Nephron (organoid): ENCODE data around the gene NOSTRIN.

Source experiments
- H3K27ac Mint-ChIP-seq, 3 experiments: 2 replicates each; pipeline ENCODE4 v1.8.0; 2020; ENCODE audit warnings: mixed read lengths in 3 of 3, mild to moderate bottlenecking in 2 of 3, moderate library complexity in 1 of 3
- H3K27me3 Mint-ChIP-seq: 2 replicates; pipeline ENCODE4 v1.8.0; 2021; ENCODE audit warnings: low read depth, mild to moderate bottlenecking, moderate library complexity, mixed read lengths
- H3K36me3 Mint-ChIP-seq: 2 replicates; pipeline ENCODE4 v1.8.0; 2020; ENCODE audit warnings: low read depth, mixed read lengths
- H3K4me1 Mint-ChIP-seq: 2 replicates; pipeline ENCODE4 v1.8.0; 2020; ENCODE audit warnings: mixed read lengths
- H3K4me3 Mint-ChIP-seq, 3 experiments: 2 replicates each; pipeline ENCODE4 v1.8.0; 2020; ENCODE audit warnings: mild to moderate bottlenecking in 3 of 3, mixed read lengths in 3 of 3, moderate library complexity in 2 of 3
- H3K9me3 Mint-ChIP-seq: 2 replicates; pipeline ENCODE4 v1.8.0; 2020; ENCODE audit warnings: mixed read lengths
- TF ChIP-seq, protein P1 (sequence below), 3 experiments: fragments of 200-600 bp; sonication (generic); IDR thresholded peaks; one replicate each; pipeline ENCODE4 v1.5.0; 2021; ENCODE audit warnings: antibody characterized with exemption in 3 of 3; ENCODE audit not compliant: unreplicated experiment in 3 of 3

NOSTRIN gene, protein sequence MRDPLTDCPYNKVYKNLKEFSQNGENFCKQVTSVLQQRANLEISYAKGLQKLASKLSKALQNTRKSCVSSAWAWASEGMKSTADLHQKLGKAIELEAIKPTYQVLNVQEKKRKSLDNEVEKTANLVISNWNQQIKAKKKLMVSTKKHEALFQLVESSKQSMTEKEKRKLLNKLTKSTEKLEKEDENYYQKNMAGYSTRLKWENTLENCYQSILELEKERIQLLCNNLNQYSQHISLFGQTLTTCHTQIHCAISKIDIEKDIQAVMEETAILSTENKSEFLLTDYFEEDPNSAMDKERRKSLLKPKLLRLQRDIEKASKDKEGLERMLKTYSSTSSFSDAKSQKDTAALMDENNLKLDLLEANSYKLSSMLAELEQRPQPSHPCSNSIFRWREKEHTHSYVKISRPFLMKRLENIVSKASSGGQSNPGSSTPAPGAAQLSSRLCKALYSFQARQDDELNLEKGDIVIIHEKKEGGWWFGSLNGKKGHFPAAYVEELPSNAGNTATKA

DNA sequence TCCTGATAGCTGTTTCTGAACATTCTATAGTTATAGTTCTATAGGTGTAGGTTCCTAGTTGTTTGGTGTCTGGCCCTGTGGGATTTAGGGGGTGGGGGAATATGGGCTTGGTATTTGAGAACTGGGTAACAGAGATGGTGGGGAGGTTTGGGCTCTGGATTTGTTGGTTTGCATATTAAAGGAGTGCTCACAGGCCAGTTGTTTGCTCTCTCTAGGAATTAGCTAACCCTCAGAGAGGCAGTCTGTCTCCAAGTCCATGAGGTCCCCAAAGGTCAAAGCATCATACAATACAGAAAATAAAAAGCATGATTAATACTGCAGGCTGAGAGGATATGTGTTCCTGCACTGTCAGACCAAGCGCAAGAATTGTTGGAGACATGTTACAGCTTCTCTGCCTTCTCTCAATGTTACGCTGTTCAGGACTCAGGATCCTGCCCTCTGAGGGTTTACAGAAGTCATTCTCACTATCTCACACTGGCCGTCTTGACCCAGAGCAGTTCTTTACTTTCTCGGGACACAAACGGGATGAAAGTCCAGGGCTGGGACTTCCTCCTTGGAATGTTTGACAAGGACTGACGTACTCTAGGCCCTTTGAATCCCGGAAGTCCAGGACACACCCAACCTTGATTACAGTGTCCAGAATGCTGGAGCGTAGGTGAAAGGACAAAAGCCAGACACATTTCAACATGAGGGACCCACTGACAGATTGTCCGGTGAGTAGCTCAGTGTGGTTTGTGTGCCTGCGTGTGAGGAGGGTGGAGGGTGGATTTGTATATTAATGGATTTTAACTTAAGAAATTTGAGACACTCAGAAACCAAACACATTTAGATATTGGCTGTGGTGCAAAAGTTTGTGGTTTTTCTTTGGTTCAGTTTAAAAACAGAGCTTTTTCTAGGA is at the start of gene NOSTRIN:
Gene NOSTRIN, plus strand, starts transcription at position 677 of the 898 bp plus-strand sequence. Its CDS starts 10 bp downstream, at position 687.
- Mint-ChIP-seq H3K27ac (peak within 1 kb of the TSS in 2 of 3 experiments; percentile 14 to 45), H3K9me3 (no peaks in the 10 kb centered on the region), H3K4me3 (no peak within 1 kb of the TSS), H3K4me1 (peaks cover 30% of the 10 kb centered on the region), H3K36me3 (no peaks in the 10 kb centered on the region), H3K27me3 (peaks cover 8% of the 10 kb centered on the region)
- TF ChIP-seq, protein P1, sequence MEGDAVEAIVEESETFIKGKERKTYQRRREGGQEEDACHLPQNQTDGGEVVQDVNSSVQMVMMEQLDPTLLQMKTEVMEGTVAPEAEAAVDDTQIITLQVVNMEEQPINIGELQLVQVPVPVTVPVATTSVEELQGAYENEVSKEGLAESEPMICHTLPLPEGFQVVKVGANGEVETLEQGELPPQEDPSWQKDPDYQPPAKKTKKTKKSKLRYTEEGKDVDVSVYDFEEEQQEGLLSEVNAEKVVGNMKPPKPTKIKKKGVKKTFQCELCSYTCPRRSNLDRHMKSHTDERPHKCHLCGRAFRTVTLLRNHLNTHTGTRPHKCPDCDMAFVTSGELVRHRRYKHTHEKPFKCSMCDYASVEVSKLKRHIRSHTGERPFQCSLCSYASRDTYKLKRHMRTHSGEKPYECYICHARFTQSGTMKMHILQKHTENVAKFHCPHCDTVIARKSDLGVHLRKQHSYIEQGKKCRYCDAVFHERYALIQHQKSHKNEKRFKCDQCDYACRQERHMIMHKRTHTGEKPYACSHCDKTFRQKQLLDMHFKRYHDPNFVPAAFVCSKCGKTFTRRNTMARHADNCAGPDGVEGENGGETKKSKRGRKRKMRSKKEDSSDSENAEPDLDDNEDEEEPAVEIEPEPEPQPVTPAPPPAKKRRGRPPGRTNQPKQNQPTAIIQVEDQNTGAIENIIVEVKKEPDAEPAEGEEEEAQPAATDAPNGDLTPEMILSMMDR (IDR thresholded peaks at IDR 0.05; ENCODE audit: unreplicated experiment in 3 of 3), result no peak

DNA sequence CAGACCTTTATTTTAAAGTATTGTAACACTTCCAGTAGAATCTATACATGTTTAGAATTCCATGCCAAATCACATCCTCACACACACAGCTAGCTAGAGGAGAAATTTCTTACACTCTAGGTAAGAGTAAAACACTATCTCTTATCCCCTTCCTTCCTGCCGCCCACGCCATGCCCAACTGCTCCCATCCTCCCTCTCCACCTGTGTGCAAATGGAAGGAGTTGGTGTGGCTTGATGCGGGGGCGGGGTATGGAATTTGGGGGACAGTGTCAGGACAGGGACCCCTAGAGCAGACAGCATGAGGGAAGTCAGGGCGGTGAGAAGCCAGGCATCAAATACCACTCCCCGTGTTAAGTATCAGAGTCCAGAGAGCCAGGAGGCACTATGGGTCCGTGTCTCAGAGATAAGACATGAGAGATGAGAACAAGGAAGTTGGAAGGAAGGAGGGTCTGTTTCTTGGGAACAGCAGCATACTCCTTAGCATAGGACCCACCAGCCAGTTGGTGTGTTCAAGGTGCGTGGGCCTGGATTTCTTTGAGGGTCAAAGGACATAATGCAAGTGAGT is 48.6 kb upstream of the NOSTRIN start:
- H3K9me3 Mint-ChIP-seq, result no peaks in the 10 kb centered on the region
- H3K27ac Mint-ChIP-seq, result no peak overlapping the region
- peaks cover 25% of the 10 kb centered on the region for H3K4me1 Mint-ChIP-seq
- TF ChIP-seq, protein P1 (IDR thresholded peaks at IDR 0.05; ENCODE audit: unreplicated experiment in 3 of 3), result no peak
- no peak overlapping the region for H3K4me3 Mint-ChIP-seq
- H3K36me3 Mint-ChIP-seq, result peaks cover 3% of the 10 kb centered on the region
- H3K27me3 Mint-ChIP-seq, result no peaks in the 10 kb centered on the region

DNA sequence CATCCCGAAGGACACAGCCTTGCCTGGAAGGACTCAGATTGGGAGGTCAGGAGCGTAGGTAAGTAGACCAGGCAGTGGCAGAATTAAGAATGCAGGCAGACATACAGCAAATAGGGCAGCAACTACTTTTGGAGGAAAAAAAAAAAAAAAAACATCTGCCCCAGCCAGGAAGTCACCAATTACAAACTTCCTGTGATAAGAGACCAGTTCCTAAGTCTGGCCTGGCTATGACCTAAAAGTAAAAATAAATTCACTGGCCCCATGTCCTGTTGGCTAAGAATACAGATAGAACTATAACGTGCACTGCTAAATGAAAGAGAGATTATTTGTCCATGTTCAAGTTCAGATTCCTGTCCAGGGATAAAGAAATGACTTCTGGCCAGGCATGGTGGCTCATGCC is 45.2 kb upstream of the NOSTRIN start:
- TF ChIP-seq, protein P1 (IDR thresholded peaks at IDR 0.05; ENCODE audit: unreplicated experiment in 3 of 3), result no peak
- Mint-ChIP-seq H3K27ac (peak overlapping the region in 1 of 3 experiments; percentile 4), H3K36me3 (peaks cover 3% of the 10 kb centered on the region)

DNA sequence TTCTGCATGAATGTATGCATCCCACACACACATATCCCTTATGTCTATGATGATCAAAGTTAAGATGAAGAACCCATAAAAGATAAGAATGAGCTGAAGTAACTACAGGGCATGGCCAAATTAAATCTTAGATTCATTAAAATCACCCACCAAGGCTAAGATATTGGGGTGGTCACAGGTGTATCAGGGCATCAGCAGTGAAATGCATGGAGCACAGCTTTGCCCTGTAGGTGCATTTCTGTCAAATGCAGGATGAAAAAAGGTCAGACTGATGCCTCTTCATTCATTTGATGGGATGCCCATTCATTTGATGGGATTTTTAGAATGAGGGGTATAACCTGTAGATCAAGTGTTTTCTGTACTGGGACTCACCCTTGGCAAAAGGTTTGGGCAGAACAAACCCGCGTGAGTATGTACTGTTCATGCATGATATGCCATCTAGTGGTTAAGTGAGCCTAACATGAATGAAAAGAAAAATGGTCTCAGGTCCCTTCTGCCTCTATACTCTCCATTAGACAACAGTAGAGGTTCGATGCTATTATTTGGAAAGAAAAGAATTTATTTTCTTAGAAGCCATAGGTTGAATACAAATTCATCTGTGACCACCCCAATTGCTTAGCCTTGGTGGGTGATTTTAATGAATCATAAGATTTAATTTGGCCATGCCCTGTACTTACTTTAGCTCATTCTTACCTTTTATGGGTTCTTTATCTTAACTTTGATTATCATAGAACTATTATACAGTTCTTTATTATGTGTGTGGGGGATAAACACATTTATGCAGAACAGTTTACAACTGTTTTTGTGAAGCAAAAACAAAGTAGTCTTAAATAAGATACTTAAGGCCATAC is 43.2 kb upstream of the NOSTRIN start:
- Mint-ChIP-seq H3K9me3 (no peaks in the 10 kb centered on the region), H3K4me1 (no peaks in the 10 kb centered on the region), H3K27me3 (no peaks in the 10 kb centered on the region), H3K4me3 (no peak overlapping the region), H3K36me3 (peaks cover 4% of the 10 kb centered on the region), H3K27ac (no peak overlapping the region)
- TF ChIP-seq, protein P1 (IDR thresholded peaks at IDR 0.05; ENCODE audit: unreplicated experiment in 3 of 3), result peak; percentile 55 to 67 (median 66)

More for the DNA sequence above, 45.2 kb upstream of the NOSTRIN start:
- Mint-ChIP-seq H3K27me3 (no peaks in the 10 kb centered on the region), H3K9me3 (no peaks in the 10 kb centered on the region), H3K4me3 (no peak overlapping the region), H3K4me1 (no peaks in the 10 kb centered on the region)

DNA sequence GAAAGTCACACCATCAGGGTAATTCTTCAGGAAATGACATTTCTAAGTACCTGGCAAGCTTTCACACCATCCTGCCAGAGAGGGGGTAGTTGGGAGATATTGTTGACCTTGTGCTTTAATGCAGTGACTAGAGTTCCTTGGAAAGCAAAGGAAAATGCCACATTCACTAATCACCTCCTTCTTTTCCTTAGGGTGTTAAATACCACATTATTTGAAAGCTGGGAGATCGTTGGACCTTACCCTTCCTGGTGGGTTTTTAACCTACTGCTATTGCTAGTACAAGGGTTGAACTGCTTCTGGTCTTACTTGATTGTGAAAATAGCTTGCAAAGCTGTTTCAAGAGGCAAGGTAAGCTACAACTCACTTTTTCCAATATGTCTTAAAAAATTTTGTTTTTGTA is 37.0 kb upstream of the NOSTRIN start:
- H3K4me3 Mint-ChIP-seq, result no peak overlapping the region
- H3K9me3 Mint-ChIP-seq, result peaks cover 3% of the 10 kb centered on the region
- peaks cover 57% of the 10 kb centered on the region for H3K36me3 Mint-ChIP-seq
- H3K4me1 Mint-ChIP-seq, result peaks cover under 1% of the 10 kb centered on the region
- H3K27me3 Mint-ChIP-seq, result no peaks in the 10 kb centered on the region
- no peak overlapping the region for H3K27ac Mint-ChIP-seq
- TF ChIP-seq, protein P1 (IDR thresholded peaks at IDR 0.05; ENCODE audit: unreplicated experiment in 3 of 3), result no peak
